SK-N-SH (cell line): ENCODE data around the gene CCDC71. TPM values are rescaled to one million over a fixed set of nuclear protein-coding genes. Genes with fewer than 3 reads are reported as not detected.

Experiments
- CTCF ChIA-PET: fragments of 300-600, 350-600 bp; formaldehyde crosslinking; extraction: SDS; loops from one replicate; lab custom pipeline; 2021; lab: Yijun Ruan, JAX
- POLR2A ChIA-PET: fragments of 350-600 bp; sonication (Branson Sonifier 250); formaldehyde crosslinking; extraction: SDS; loops from one replicate; lab custom pipeline; 2020; ENCODE audit warnings: antibody characterized with exemption, inconsistent platforms; lab: Yijun Ruan, JAX
- DNase-seq: peaks from one replicate; pipeline ENCODE4 v3.0.0; 2012
- H2AFZ ChIP-seq: fragments of 200-600 bp; sonication (generic); 2 replicates; pipeline ENCODE4 v1.8.1; 2016; ENCODE audit warnings: antibody characterized with exemption, mild to moderate bottlenecking, low read depth
- H3F3A ChIP-seq: fragments of 200-600 bp; sonication (generic); replicated peaks from 2 replicates; pipeline ENCODE3; 2016; ENCODE audit warnings: antibody characterized with exemption, mild to moderate bottlenecking; ENCODE audit not compliant: insufficient read depth
- H3K27ac ChIP-seq, 2 experiments: fragments of 200-500 bp in 1 of 2; fragments of 200-600 bp in 1 of 2; sonication (Bioruptor generic) in 1 of 2; sonication (generic), shearing (Covaris generic) in 1 of 2; 2 replicates each; pipeline versions ENCODE4 v1.5.1 to v1.6.1; 2014 to 2016; ENCODE audit warnings: low read depth in 2 of 2, inconsistent platforms in 1 of 2, low read length in 1 of 2, mild to moderate bottlenecking in 1 of 2, mixed read lengths in 1 of 2
- H3K27me3 ChIP-seq: fragments of 200-600 bp; sonication (generic), shearing (Covaris generic); 2 replicates; pipeline ENCODE4 v1.6.1; 2016; ENCODE audit warnings: mixed run types; ENCODE audit not compliant: insufficient read depth
- H3K36me3 ChIP-seq, 2 experiments: fragments of 200-500 bp in 1 of 2; fragments of 200-600 bp in 1 of 2; sonication (Bioruptor generic) in 1 of 2; sonication (generic) in 1 of 2; replicated peaks in 1 of 2; 2 replicates each; pipeline versions ENCODE3 to v1.5.1; 2014 to 2016; ENCODE audit warnings: low read length in 1 of 2, mild to moderate bottlenecking in 1 of 2; ENCODE audit not compliant: insufficient read depth in 2 of 2, control insufficient read depth in 1 of 2
- H3K4me1 ChIP-seq, 2 experiments: fragments of 200-500 bp in 1 of 2; fragments of 200-600 bp in 1 of 2; sonication (Bioruptor generic) in 1 of 2; sonication (generic), shearing (Covaris generic) in 1 of 2; 2 replicates each; pipeline versions ENCODE4 v1.5.1 to v1.6.1; 2014 to 2016; ENCODE audit warnings: low read depth in 1 of 2, low read length in 1 of 2, mixed run types in 1 of 2; ENCODE audit not compliant: insufficient read depth in 2 of 2, control insufficient read depth in 1 of 2
- H3K4me2 ChIP-seq: fragments of 200-600 bp; sonication (generic), shearing (Covaris generic); 2 replicates; pipeline ENCODE4 v1.6.1; 2017; ENCODE audit warnings: mixed run types
- H3K4me3 ChIP-seq, 2 experiments: fragments of 200-500 bp in 1 of 2; fragments of 200-600 bp in 1 of 2; sonication (Bioruptor generic) in 1 of 2; sonication (generic), shearing (Covaris generic) in 1 of 2; 2 replicates each; pipeline versions ENCODE4 v1.5.1 to v1.8.1; 2014 to 2016; ENCODE audit warnings: low read depth in 2 of 2, inconsistent platforms in 1 of 2, low read length in 1 of 2, mild to moderate bottlenecking in 1 of 2, mixed read lengths in 1 of 2, moderate library complexity in 1 of 2
- H3K79me2 ChIP-seq: fragments of 200-600 bp; sonication (generic); 2 replicates; pipeline ENCODE4 v1.8.1; 2017; ENCODE audit warnings: mild to moderate bottlenecking; ENCODE audit not compliant: insufficient read depth
- H3K9ac ChIP-seq: fragments of 200-600 bp; sonication (generic); 2 replicates; pipeline ENCODE4 v1.6.1; 2017; ENCODE audit warnings: mixed run types
- H3K9me2 ChIP-seq: fragments of 200-600 bp; sonication (generic); 2 replicates; pipeline ENCODE4 v1.6.1; 2017; ENCODE audit warnings: mixed run types
- H3K9me3 ChIP-seq: fragments of 200-600 bp; sonication (generic); 2 replicates; pipeline ENCODE4 v1.6.1; 2017; ENCODE audit warnings: mixed run types, mild to moderate bottlenecking, moderate library complexity
- H4K20me1 ChIP-seq: fragments of 200-600 bp; sonication (generic); 2 replicates; pipeline ENCODE4 v1.6.1; 2017; ENCODE audit warnings: mild to moderate bottlenecking, mixed run types; ENCODE audit not compliant: insufficient read depth
- ELF1 ChIP-seq: IDR thresholded peaks from 2 replicates; pipeline ENCODE4 v1.4.0; 2012
- EP300 ChIP-seq, 2 experiments: IDR thresholded peaks; 2 replicates each; pipeline versions ENCODE4 v1.4.0 to v1.6.1; 2012; ENCODE audit warnings: borderline replicate concordance in 1 of 2, low read depth in 1 of 2, low read length in 1 of 2
- FOSL2 ChIP-seq: IDR thresholded peaks from 2 replicates; pipeline ENCODE4 v1.4.0; 2012; ENCODE audit warnings: low read depth, mild to moderate bottlenecking, moderate library complexity, borderline replicate concordance
- FOXJ3 ChIP-seq: sonication (generic); formaldehyde crosslinking; IDR thresholded peaks from 2 replicates; pipeline ENCODE4 v1.5.1; 2020; ENCODE audit warnings: mild to moderate bottlenecking, missing genetic modification reagents
- GATA2 ChIP-seq: sonication (generic); formaldehyde crosslinking; IDR thresholded peaks from 2 replicates; pipeline ENCODE4 v1.5.0; 2020; ENCODE audit warnings: mild to moderate bottlenecking, missing genetic modification reagents
- JUND ChIP-seq: IDR thresholded peaks from 2 replicates; pipeline ENCODE4 v1.4.0; 2012
- NFIC ChIP-seq: IDR thresholded peaks from 2 replicates; pipeline ENCODE4 v1.4.0; 2012; ENCODE audit warnings: borderline replicate concordance
- RFX5 ChIP-seq: IDR thresholded peaks from 2 replicates; pipeline ENCODE4 v1.6.1; 2012; ENCODE audit warnings: mild to moderate bottlenecking, improper control_type of control experiment, low read length
- TAF1 ChIP-seq: IDR thresholded peaks from 2 replicates; pipeline ENCODE4 v1.6.1; 2012; ENCODE audit warnings: low read depth, mild to moderate bottlenecking, low read length, moderate library complexity, borderline replicate concordance
- TEAD4 ChIP-seq: IDR thresholded peaks from 2 replicates; pipeline ENCODE4 v1.4.0; 2012; ENCODE audit warnings: mild to moderate bottlenecking, borderline replicate concordance; ENCODE audit not compliant: insufficient read depth
- WGBS: methylation state at CpG from one replicate; pipeline ENCODE4 v1.1.6; 2017; ENCODE audit warnings: low lambda C conversion rate; 5-methylcytosine and 5-hydroxymethylcytosine counted together
- polyA plus RNA-seq, 3 experiments: library from polyadenylated mRNA; depleted of rRNA; stranded (reverse); fragments of >200 nt; gene quantifications; 2 replicates each; pipeline ENCODE4 v1.2.3, GENCODE V29; 2012
- TF ChIP-seq, protein P1 (sequence below): IDR thresholded peaks from 2 replicates; pipeline ENCODE4 v1.4.0; 2012; ENCODE audit warnings: low read depth, borderline replicate concordance
- TF ChIP-seq, protein P2 (sequence below): IDR thresholded peaks from 2 replicates; pipeline ENCODE4 v1.4.0; 2012; ENCODE audit warnings: low read depth, borderline replicate concordance
- TF ChIP-seq, protein P3 (sequence below): fragments of 200-600 bp; sonication (generic); IDR thresholded peaks from 2 replicates; pipeline ENCODE4 v1.6.1; 2017; ENCODE audit warnings: antibody characterized with exemption, mild to moderate bottlenecking, moderate library complexity
- TF ChIP-seq, protein P4 (sequence below): IDR thresholded peaks from 2 replicates; pipeline ENCODE4 v1.6.1; 2012; ENCODE audit warnings: mild to moderate bottlenecking, low read depth, low read length, moderate library complexity

Gene CCDC71
- polyA plus RNA-seq, 1 of the 3 experiments (the other 2 are of a cell fraction) = 40.9 TPM

DNA sequence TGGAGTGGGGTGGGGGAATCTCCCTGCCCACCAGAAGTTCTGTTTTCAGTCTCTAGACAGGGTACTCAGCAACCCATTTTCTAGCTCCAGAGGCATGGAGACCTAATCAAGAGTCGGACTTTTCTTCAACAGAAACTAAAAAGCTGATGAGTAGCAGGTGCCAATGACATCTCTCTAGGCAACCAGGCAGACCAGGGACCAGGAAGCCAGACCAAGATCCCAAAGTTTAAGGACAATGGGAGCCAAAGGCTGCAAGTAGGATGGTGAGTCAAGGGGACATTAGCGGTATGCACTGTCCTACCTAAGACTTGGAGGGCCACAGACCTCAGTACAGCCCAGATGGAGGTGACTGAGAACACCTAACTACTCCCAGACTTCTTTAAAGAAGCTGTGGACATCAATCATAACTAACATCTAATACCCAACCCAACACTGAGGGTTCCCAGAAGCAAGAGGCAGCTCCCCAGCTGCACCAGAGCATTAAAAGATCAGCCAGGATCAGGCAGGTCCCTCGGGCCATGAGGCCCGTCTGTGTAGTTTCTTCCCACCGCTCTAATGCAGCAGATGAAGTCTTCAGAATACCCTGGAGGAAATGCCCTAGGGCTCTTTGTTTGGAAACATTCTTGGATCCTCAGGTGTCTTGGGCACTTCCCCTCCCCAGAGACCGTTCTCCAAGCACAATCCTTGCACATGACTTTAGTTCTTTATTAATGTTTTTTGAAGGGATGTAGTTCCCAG is 979 bp downstream of the CCDC71 start:
- H3K27ac ChIP-seq = peak overlapping the region; percentile 47 to 80; a peak in 3 of 4 replicates
- peaks cover 3 to 16% of the 10 kb centered on the region in 2 experiments; a peak in 3 of 4 replicates for H3K4me1 ChIP-seq
- H2AFZ ChIP-seq = no peak overlapping the region
- peak; percentile 45 for DNase-seq
- H3K4me2 ChIP-seq = peak overlapping the region; percentile 96
- H3K9ac ChIP-seq = peak overlapping the region; percentile 93
- no peaks in the 10 kb centered on the region for H3F3A ChIP-seq
- H3K9me3 ChIP-seq = no peaks in the 10 kb centered on the region
- no peaks in the 10 kb centered on the region for H4K20me1 ChIP-seq
- ChIA-PET POLR2A (interaction anchor here (0.6 to 1.7 kb wide), 6 partner anchors 12 to 175 kb away, joined by 3 to 4 read pairs (median 3); partner anchors contain the start of genes QRICH1, USP19, USP4 and WDR6), CTCF (interaction anchor here (0.7 to 2.3 kb wide), 4 partner anchors 33 to 730 kb away, joined by 3 to 5 read pairs (median 4); partner anchors contain the start of genes LAMB2 and USP19)
- peaks cover 14 to 25% of the 10 kb centered on the region in 2 experiments for H3K36me3 ChIP-seq
- no peaks in the 10 kb centered on the region for H3K9me2 ChIP-seq
- peaks cover 29% of the 10 kb centered on the region for H3K79me2 ChIP-seq
- H3K4me3 ChIP-seq = peak overlapping the region; percentile 93 to 95
- TF ChIP-seq GATA2 (CRISPR knock-in tag) (no peak), TEAD4 (no peak), FOSL2 (no peak), JUND (no peak), RFX5 (no peak), EP300 (IDR thresholded peaks at IDR 0.05; ENCODE audit: borderline replicate concordance in 1 of 2, low read depth in 1 of 2, low read length in 1 of 2) (no peak), FOXJ3 (no peak), ELF1 (no peak), NFIC (no peak), TAF1 (no peak)
- TF ChIP-seq, protein P1, sequence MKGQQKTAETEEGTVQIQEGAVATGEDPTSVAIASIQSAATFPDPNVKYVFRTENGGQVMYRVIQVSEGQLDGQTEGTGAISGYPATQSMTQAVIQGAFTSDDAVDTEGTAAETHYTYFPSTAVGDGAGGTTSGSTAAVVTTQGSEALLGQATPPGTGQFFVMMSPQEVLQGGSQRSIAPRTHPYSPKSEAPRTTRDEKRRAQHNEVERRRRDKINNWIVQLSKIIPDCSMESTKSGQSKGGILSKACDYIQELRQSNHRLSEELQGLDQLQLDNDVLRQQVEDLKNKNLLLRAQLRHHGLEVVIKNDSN = no peak
- TF ChIP-seq, protein P2, sequence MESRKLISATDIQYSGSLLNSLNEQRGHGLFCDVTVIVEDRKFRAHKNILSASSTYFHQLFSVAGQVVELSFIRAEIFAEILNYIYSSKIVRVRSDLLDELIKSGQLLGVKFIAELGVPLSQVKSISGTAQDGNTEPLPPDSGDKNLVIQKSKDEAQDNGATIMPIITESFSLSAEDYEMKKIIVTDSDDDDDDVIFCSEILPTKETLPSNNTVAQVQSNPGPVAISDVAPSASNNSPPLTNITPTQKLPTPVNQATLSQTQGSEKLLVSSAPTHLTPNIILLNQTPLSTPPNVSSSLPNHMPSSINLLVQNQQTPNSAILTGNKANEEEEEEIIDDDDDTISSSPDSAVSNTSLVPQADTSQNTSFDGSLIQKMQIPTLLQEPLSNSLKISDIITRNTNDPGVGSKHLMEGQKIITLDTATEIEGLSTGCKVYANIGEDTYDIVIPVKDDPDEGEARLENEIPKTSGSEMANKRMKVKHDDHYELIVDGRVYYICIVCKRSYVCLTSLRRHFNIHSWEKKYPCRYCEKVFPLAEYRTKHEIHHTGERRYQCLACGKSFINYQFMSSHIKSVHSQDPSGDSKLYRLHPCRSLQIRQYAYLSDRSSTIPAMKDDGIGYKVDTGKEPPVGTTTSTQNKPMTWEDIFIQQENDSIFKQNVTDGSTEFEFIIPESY = no peak
- TF ChIP-seq, protein P3, sequence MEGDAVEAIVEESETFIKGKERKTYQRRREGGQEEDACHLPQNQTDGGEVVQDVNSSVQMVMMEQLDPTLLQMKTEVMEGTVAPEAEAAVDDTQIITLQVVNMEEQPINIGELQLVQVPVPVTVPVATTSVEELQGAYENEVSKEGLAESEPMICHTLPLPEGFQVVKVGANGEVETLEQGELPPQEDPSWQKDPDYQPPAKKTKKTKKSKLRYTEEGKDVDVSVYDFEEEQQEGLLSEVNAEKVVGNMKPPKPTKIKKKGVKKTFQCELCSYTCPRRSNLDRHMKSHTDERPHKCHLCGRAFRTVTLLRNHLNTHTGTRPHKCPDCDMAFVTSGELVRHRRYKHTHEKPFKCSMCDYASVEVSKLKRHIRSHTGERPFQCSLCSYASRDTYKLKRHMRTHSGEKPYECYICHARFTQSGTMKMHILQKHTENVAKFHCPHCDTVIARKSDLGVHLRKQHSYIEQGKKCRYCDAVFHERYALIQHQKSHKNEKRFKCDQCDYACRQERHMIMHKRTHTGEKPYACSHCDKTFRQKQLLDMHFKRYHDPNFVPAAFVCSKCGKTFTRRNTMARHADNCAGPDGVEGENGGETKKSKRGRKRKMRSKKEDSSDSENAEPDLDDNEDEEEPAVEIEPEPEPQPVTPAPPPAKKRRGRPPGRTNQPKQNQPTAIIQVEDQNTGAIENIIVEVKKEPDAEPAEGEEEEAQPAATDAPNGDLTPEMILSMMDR = no peak
- TF ChIP-seq, protein P4, sequence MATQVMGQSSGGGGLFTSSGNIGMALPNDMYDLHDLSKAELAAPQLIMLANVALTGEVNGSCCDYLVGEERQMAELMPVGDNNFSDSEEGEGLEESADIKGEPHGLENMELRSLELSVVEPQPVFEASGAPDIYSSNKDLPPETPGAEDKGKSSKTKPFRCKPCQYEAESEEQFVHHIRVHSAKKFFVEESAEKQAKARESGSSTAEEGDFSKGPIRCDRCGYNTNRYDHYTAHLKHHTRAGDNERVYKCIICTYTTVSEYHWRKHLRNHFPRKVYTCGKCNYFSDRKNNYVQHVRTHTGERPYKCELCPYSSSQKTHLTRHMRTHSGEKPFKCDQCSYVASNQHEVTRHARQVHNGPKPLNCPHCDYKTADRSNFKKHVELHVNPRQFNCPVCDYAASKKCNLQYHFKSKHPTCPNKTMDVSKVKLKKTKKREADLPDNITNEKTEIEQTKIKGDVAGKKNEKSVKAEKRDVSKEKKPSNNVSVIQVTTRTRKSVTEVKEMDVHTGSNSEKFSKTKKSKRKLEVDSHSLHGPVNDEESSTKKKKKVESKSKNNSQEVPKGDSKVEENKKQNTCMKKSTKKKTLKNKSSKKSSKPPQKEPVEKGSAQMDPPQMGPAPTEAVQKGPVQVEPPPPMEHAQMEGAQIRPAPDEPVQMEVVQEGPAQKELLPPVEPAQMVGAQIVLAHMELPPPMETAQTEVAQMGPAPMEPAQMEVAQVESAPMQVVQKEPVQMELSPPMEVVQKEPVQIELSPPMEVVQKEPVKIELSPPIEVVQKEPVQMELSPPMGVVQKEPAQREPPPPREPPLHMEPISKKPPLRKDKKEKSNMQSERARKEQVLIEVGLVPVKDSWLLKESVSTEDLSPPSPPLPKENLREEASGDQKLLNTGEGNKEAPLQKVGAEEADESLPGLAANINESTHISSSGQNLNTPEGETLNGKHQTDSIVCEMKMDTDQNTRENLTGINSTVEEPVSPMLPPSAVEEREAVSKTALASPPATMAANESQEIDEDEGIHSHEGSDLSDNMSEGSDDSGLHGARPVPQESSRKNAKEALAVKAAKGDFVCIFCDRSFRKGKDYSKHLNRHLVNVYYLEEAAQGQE = no peak
- no peaks in the 10 kb centered on the region for H3K27me3 ChIP-seq
- 28% methylated on average over 5 of the region's 6 CpGs for WGBS
